BJ (cell line): ENCODE measurements around the gene PTPRK. TPM values are rescaled to one million over a fixed set of nuclear protein-coding genes. Genes with fewer than 3 reads are reported as not detected.

Experiments
- CTCF ChIA-PET: fragments of 350-600 bp; formaldehyde crosslinking; extraction: SDS; loops from one replicate; lab custom pipeline; 2021; ENCODE audit warnings: antibody characterized with exemption, inconsistent platforms; lab: Yijun Ruan, JAX
- POLR2A ChIA-PET: fragments of 300-600 bp; sonication (Branson Sonifier 250); formaldehyde crosslinking; extraction: SDS; loops from one replicate; lab custom pipeline; 2021; ENCODE audit warnings: antibody characterized with exemption; lab: Charles Lee
- DNase-seq: peaks from one replicate; pipeline ENCODE4 v3.0.0-alpha.2; 2011; ENCODE audit warnings: low read depth
- H3K27me3 ChIP-seq: 2 replicates; pipeline ENCODE4 v1.6.0; 2011; ENCODE audit warnings: low read length; ENCODE audit not compliant: control insufficient read depth, insufficient read depth
- H3K36me3 ChIP-seq: 2 replicates; pipeline ENCODE4 v1.5.1; 2011; ENCODE audit warnings: low read length; ENCODE audit not compliant: control insufficient read depth, insufficient read depth
- H3K4me3 ChIP-seq: 2 replicates; pipeline ENCODE4 v1.5.1; 2011; ENCODE audit warnings: low read depth, mild to moderate bottlenecking, control low read depth, low read length
- CTCF ChIP-seq: IDR thresholded peaks from 2 replicates; pipeline ENCODE4 v1.5.1; 2011; ENCODE audit warnings: low read depth, mild to moderate bottlenecking, control low read depth, inconsistent platforms, low read length, moderate library complexity; ENCODE audit not compliant: insufficient read depth
- polyA plus RNA-seq: library from polyadenylated mRNA; depleted of rRNA; stranded (reverse); fragments of >200 nt; gene quantifications from 2 replicates; pipeline ENCODE4 v1.2.3, GENCODE V29; 2011

PTPRK gene
- polyA plus RNA-seq, 1 experiment, result 18.5 TPM

GRCh38 chr6:128394167-128394566, 126.2 kb downstream of the PTPRK start:
- no peaks in the 10 kb centered on the region for H3K27me3 ChIP-seq
- CTCF ChIA-PET, result no interaction called here
- no peaks in the 10 kb centered on the region for H3K36me3 ChIP-seq
- no peak for DNase-seq
- H3K4me3 ChIP-seq, result no peak overlapping the region
- POLR2A ChIA-PET, result no interaction called here
- TF ChIP-seq CTCF, result no peak

GRCh38 chr6:128389820-128390534, 130.4 kb downstream of the PTPRK start:
- ChIA-PET POLR2A (no interaction called here), CTCF (no interaction called here)
- DNase-seq, result no peak
- Histone ChIP-seq H3K36me3 (no peaks in the 10 kb centered on the region), H3K27me3 (no peaks in the 10 kb centered on the region), H3K4me3 (no peak overlapping the region)
- no peak for TF ChIP-seq CTCF

GRCh38 chr6:128388380-128388779, 132.0 kb downstream of the PTPRK start:
- H3K36me3 ChIP-seq, result no peaks in the 10 kb centered on the region
- TF ChIP-seq CTCF, result no peak
- POLR2A ChIA-PET, result no interaction called here
- no peaks in the 10 kb centered on the region for H3K27me3 ChIP-seq
- CTCF ChIA-PET, result no interaction called here
- DNase-seq, result no peak
- no peak overlapping the region for H3K4me3 ChIP-seq

- ChIA-PET CTCF (no interaction called here), POLR2A (no interaction called here)
- no peak overlapping the region for H3K4me3 ChIP-seq
- H3K36me3 ChIP-seq, result no peaks in the 10 kb centered on the region
- no peaks in the 10 kb centered on the region for H3K27me3 ChIP-seq
- no peak for DNase-seq
- no peak for TF ChIP-seq CTCF
Observed at GRCh38 chr6:128380891-128381290, 139.5 kb downstream of the PTPRK start.

GRCh38 chr6:128379577-128379976, 140.8 kb downstream of the PTPRK start:
- Histone ChIP-seq H3K4me3 (no peak overlapping the region), H3K36me3 (no peaks in the 10 kb centered on the region), H3K27me3 (no peaks in the 10 kb centered on the region)
- no peak for DNase-seq
- CTCF ChIA-PET, result interaction anchor here (0.7 kb wide), 1 partner anchor 273 kb away, joined by 3 read pairs; no protein-coding TSS in a partner anchor
- POLR2A ChIA-PET, result no interaction called here
- TF ChIP-seq CTCF, result no peak
